ENCODE measurements around the gene RAD51B. TPM values are rescaled to one million over a fixed set of nuclear protein-coding genes. Genes with fewer than 3 reads are reported as not detected.

The RAD51B gene
- total and polyA plus RNA-seq, 2 of the 13 experiments (the other 11 are each of a cell fraction or from before 2014, with no cell fraction given), result 7.0 to 9.5 TPM

GRCh38 chr14:68407825-68408224 is 588.2 kb downstream of the RAD51B start:
- Histone ChIP-seq H2AFZ (ENCODE audit: low read length) (no peak overlapping the region), H3K79me2 (ENCODE audit: insufficient read depth, low read length) (no peaks in the 10 kb centered on the region), H3K9ac (ENCODE audit: insufficient read depth, low read depth, low read length) (no peak overlapping the region), H4K20me1 (ENCODE audit: insufficient read depth, low read length) (no peaks in the 10 kb centered on the region), H3K9me3 (ENCODE audit: low read length) (no peaks in the 10 kb centered on the region), H3K4me2 (ENCODE audit: low read depth, low read length) (no peak overlapping the region), H3K27me3 (ENCODE audit: control insufficient read depth in 1 of 2, insufficient read depth in 2 of 2, low read length in 2 of 2) (no peaks in the 10 kb centered on the region), H3K36me3 (replicated peaks in 1 of 2; ENCODE audit: control insufficient read depth in 1 of 2, insufficient read depth in 2 of 2, low read length in 2 of 2) (no peaks in the 10 kb centered on the region), H3K27ac (ENCODE audit: extremely low read length, insufficient read depth, low read length) (no peak overlapping the region), H3K4me1 (ENCODE audit: insufficient read depth, low read length) (no peaks in the 10 kb centered on the region), H3K4me3 (replicated peaks in 1 of 3; ENCODE audit: insufficient read depth in 1 of 3, low read depth in 2 of 3, low read length in 3 of 3) (no peak overlapping the region)
- CTCF ChIA-PET (ENCODE audit: low intra/inter-chr PET ratio, low total read pairs), result no interaction called here
- DNase-seq (ENCODE audit: low spot score) (no peak), ATAC-seq (no peak), FAIRE-seq (no peak)
- POLR2A ChIA-PET, result no interaction called here
- intact Hi-C loops (cut with micrococcal nuclease; ENCODE audit: unreplicated experiment), result no loop called here
- no TSS peak for BruUV-seq (replicated peaks)
- TF ChIP-seq ZNF552 (CRISPR knock-in tag; IDR thresholded peaks at IDR 0.05; ENCODE audit: borderline replicate concordance), result no peak
- TF ChIP-seq MED8 (CRISPR knock-in tag; IDR thresholded peaks at IDR 0.05; ENCODE audit: insufficient replicate concordance), result no peak
- TF ChIP-seq MLXIP (CRISPR knock-in tag; IDR thresholded peaks at IDR 0.05; ENCODE audit: borderline replicate concordance), result no peak
- TF ChIP-seq ZNF687 (CRISPR knock-in tag; IDR thresholded peaks at IDR 0.05), result no peak
- TF ChIP-seq RCOR2 (CRISPR knock-in tag; IDR thresholded peaks at IDR 0.05), result no peak
- TF ChIP-seq MXD4 (CRISPR knock-in tag; IDR thresholded peaks at IDR 0.05), result no peak
- no peak for TF ChIP-seq ZMYM2 (CRISPR knock-in tag; IDR thresholded peaks at IDR 0.05)
- TF ChIP-seq DRAP1 (CRISPR knock-in tag; IDR thresholded peaks at IDR 0.05), result no peak
- no peak for TF ChIP-seq ZNF563 (CRISPR knock-in tag; IDR thresholded peaks at IDR 0.05)
- TF ChIP-seq ZBTB20 (CRISPR knock-in tag; IDR thresholded peaks at IDR 0.05; ENCODE audit: borderline replicate concordance, low read depth), result no peak
- TF ChIP-seq HDAC6 (IDR thresholded peaks at IDR 0.05; ENCODE audit: low read depth, low read length), result no peak
- TF ChIP-seq ZNF430 (CRISPR knock-in tag; IDR thresholded peaks at IDR 0.05), result no peak
- WGBS (ENCODE audit: low lambda C conversion rate), result 93% methylated on average over 1 of the region's 1 CpG
- in situ Hi-C loops (cut with HindIII; ENCODE audit: extremely low pct_ligation_motif_present, low pct_unique_long_range_greater_than_20kb), result no loop called here

Data from HepG2 (cell line).